Smooth muscle cell (in vitro differentiated cells): ENCODE data around the gene TMF1. TPM values are rescaled to one million over a fixed set of nuclear protein-coding genes. Genes with fewer than 3 reads are reported as not detected.

Source experiments
- DNase-seq: peaks from one replicate; lab custom pipeline; 2025; ENCODE audit not compliant: unreplicated experiment; lab: John Stamatoyannopoulos, UW
- H2AFZ ChIP-seq: fragments of 200-600 bp; sonication (generic); 2 replicates; pipeline ENCODE4 v1.6.0; 2016; ENCODE audit warnings: antibody characterized with exemption, low read depth, mild to moderate bottlenecking
- H3F3A ChIP-seq: fragments of 200-600 bp; sonication (generic); 2 replicates; pipeline ENCODE4 v1.6.0; 2017; ENCODE audit warnings: antibody characterized with exemption, low read depth
- H3K27ac ChIP-seq: fragments of 200-600 bp; sonication (generic); 2 replicates; pipeline ENCODE4 v1.5.1; 2016; ENCODE audit warnings: low read depth, mild to moderate bottlenecking
- H3K27me3 ChIP-seq: fragments of 200-600 bp; sonication (generic); 2 replicates; pipeline ENCODE4 v1.6.1; 2016; ENCODE audit warnings: low read depth, mild to moderate bottlenecking
- H3K36me3 ChIP-seq: fragments of 200-600 bp; sonication (generic); 2 replicates; pipeline ENCODE4 v1.5.1; 2016; ENCODE audit warnings: low read depth
- H3K4me1 ChIP-seq: fragments of 200-600 bp; sonication (generic); 2 replicates; pipeline ENCODE4 v1.5.1; 2016; ENCODE audit warnings: low read depth
- H3K4me2 ChIP-seq: fragments of 200-600 bp; sonication (generic); 2 replicates; pipeline ENCODE4 v1.6.0; 2016; ENCODE audit warnings: mild to moderate bottlenecking
- H3K4me3 ChIP-seq: fragments of 200-600 bp; sonication (generic); 2 replicates; pipeline ENCODE4 v1.5.1; 2016; ENCODE audit warnings: mild to moderate bottlenecking
- H3K79me2 ChIP-seq: fragments of 200-600 bp; sonication (generic); 2 replicates; pipeline ENCODE4 v1.6.0; 2016; ENCODE audit warnings: low read depth, mild to moderate bottlenecking
- H3K9ac ChIP-seq: fragments of 200-600 bp; sonication (generic); 2 replicates; pipeline ENCODE4 v1.6.0; 2016; ENCODE audit warnings: low read depth
- H3K9me3 ChIP-seq: fragments of 200-600 bp; sonication (generic); replicated peaks from 2 replicates; pipeline ENCODE4 v1.5.1; 2016; ENCODE audit warnings: low read depth
- H4K20me1 ChIP-seq: fragments of 200-600 bp; sonication (generic); 2 replicates; pipeline ENCODE4 v1.6.0; 2016; ENCODE audit warnings: low read depth
- CTCF ChIP-seq: fragments of 200-600 bp; sonication (generic); IDR thresholded peaks from 2 replicates; pipeline ENCODE4 v1.5.1; 2017; ENCODE audit warnings: borderline replicate concordance, mild to moderate bottlenecking, antibody characterized with exemption; ENCODE audit not compliant: insufficient read depth, poor library complexity, severe bottlenecking
- WGBS: methylation state at CpG from one replicate; pipeline ENCODE4 v1.1.7; 2016; ENCODE audit warnings: low lambda C conversion rate; 5-methylcytosine and 5-hydroxymethylcytosine counted together
- polyA plus RNA-seq: library from polyadenylated mRNA; unstranded; fragments of >200 nt; fragmentation: Nextera tagmentation; extraction: Ambion mirVana; gene quantifications from 2 replicates; pipeline ENCODE4 v1.2.1, GENCODE V29; 2016
- total RNA-seq: library from RNA; depleted of rRNA; stranded (reverse); fragments of >200 nt; gene quantifications from 2 replicates; pipeline ENCODE4 v1.2.3, GENCODE V29; 2014

TMF1 gene
- total and polyA plus RNA-seq, 2 experiments from 2014 or later, result 28.9 to 63.0 TPM

GRCh38 chr3:68985146-68985790 lies 66.9 kb downstream of the TMF1 start:
- Histone ChIP-seq H3F3A (no peaks in the 10 kb centered on the region), H3K27me3 (no peaks in the 10 kb centered on the region), H3K79me2 (no peaks in the 10 kb centered on the region), H3K4me2 (no peak overlapping the region), H4K20me1 (no peaks in the 10 kb centered on the region), H3K4me1 (no peaks in the 10 kb centered on the region), H3K4me3 (no peak overlapping the region), H3K9me3 (no peaks in the 10 kb centered on the region), H3K9ac (no peak overlapping the region), H2AFZ (no peak overlapping the region), H3K36me3 (peaks cover 28% of the 10 kb centered on the region), H3K27ac (no peak overlapping the region)
- no peak for TF ChIP-seq CTCF
- no peak for DNase-seq
- 93% methylated on average over 3 of the region's 3 CpGs for WGBS

- Histone ChIP-seq H3K4me2 (no peak overlapping the region), H3K4me1 (no peaks in the 10 kb centered on the region), H4K20me1 (no peaks in the 10 kb centered on the region), H3K4me3 (no peak overlapping the region), H3F3A (no peaks in the 10 kb centered on the region), H3K9ac (no peak overlapping the region), H3K9me3 (no peaks in the 10 kb centered on the region), H3K36me3 (peaks cover 34% of the 10 kb centered on the region), H2AFZ (no peak overlapping the region), H3K27me3 (no peaks in the 10 kb centered on the region), H3K27ac (no peak overlapping the region), H3K79me2 (no peaks in the 10 kb centered on the region)
- TF ChIP-seq CTCF, result no peak
- no peak for DNase-seq
- 86% methylated on average over 5 of the region's 5 CpGs for whole genome bisulfite sequencing
These were observed 68.1 kb downstream of the TMF1 start for GRCh38 chr3:68984011-68984530.

GRCh38 chr3:68977486-68978167 lies 74.5 kb downstream of the TMF1 start:
- Histone ChIP-seq H3K9ac (no peak overlapping the region), H3K4me1 (no peaks in the 10 kb centered on the region), H2AFZ (no peak overlapping the region), H3K4me3 (no peak overlapping the region), H3K9me3 (no peaks in the 10 kb centered on the region), H3K4me2 (no peak overlapping the region), H3K79me2 (no peaks in the 10 kb centered on the region), H3K36me3 (peaks cover 28% of the 10 kb centered on the region), H3K27me3 (no peaks in the 10 kb centered on the region), H3F3A (no peaks in the 10 kb centered on the region), H3K27ac (no peak overlapping the region), H4K20me1 (no peaks in the 10 kb centered on the region)
- no peak for DNase-seq
- WGBS, result 70% methylated on average over 8 of the region's 8 CpGs
- no peak for TF ChIP-seq CTCF
